DOHH2 (cell line): ENCODE data around the gene CASS4.

Experiments used
- H3F3A ChIP-seq: fragments of 200-600 bp; sonication (generic), shearing (Covaris generic); 2 replicates; pipeline ENCODE4 v1.6.0; 2016; ENCODE audit warnings: antibody characterized with exemption, mild to moderate bottlenecking; ENCODE audit not compliant: control insufficient read depth, insufficient read depth
- H3K27ac ChIP-seq: fragments of 200-600 bp; sonication (generic); 2 replicates; pipeline ENCODE4 v1.5.1; 2014; ENCODE audit warnings: low read depth, mild to moderate bottlenecking, low read length, moderate library complexity
- H3K27me3 ChIP-seq: fragments of 200-600 bp; sonication (generic); 2 replicates; pipeline ENCODE4 v1.6.1; 2014; ENCODE audit warnings: mild to moderate bottlenecking, low read length, mixed read lengths; ENCODE audit not compliant: control insufficient read depth
- H3K36me3 ChIP-seq: fragments of 200-600 bp; sonication (generic); 2 replicates; pipeline ENCODE4 v1.6.1; 2014; ENCODE audit warnings: mild to moderate bottlenecking, low read length, moderate library complexity, mixed read lengths; ENCODE audit not compliant: control insufficient read depth
- H3K4me1 ChIP-seq: fragments of 200-600 bp; sonication (generic); 2 replicates; pipeline ENCODE4 v1.6.1; 2014; ENCODE audit warnings: mild to moderate bottlenecking, low read length, mixed read lengths; ENCODE audit not compliant: control insufficient read depth
- H3K4me2 ChIP-seq: fragments of 200-600 bp; sonication (generic); 2 replicates; pipeline ENCODE4 v1.6.0; 2014; ENCODE audit warnings: mild to moderate bottlenecking, low read length, moderate library complexity
- H3K4me3 ChIP-seq: fragments of 200-600 bp; sonication (generic); 2 replicates; pipeline ENCODE4 v1.5.1; 2014; ENCODE audit warnings: mild to moderate bottlenecking, low read length, mixed read lengths
- H3K79me2 ChIP-seq: fragments of 200-600 bp; sonication (generic); 2 replicates; pipeline ENCODE4 v1.6.1; 2014; ENCODE audit warnings: mild to moderate bottlenecking, low read length, mixed read lengths; ENCODE audit not compliant: control insufficient read depth
- H3K9me2 ChIP-seq: fragments of 200-600 bp; sonication (generic); replicated peaks from 2 replicates; pipeline ENCODE4 v1.6.1; 2014; ENCODE audit warnings: mild to moderate bottlenecking, low read length, mixed read lengths; ENCODE audit not compliant: control insufficient read depth
- H3K9me3 ChIP-seq: fragments of 200-600 bp; sonication (generic); 2 replicates; pipeline ENCODE4 v1.6.1; 2014; ENCODE audit warnings: antibody characterized with exemption, low read length, mixed read lengths; ENCODE audit not compliant: control insufficient read depth, insufficient read depth
- H4K20me1 ChIP-seq: fragments of 200-600 bp; sonication (generic); 2 replicates; pipeline ENCODE4 v1.6.0; 2014; ENCODE audit warnings: low read depth, mild to moderate bottlenecking, antibody characterized with exemption, low read length, moderate library complexity; ENCODE audit not compliant: control insufficient read depth, insufficient read depth
- EZH2phosphoT487 ChIP-seq: fragments of 200-600 bp; sonication (generic); IDR thresholded peaks from 2 replicates; pipeline ENCODE4 v1.6.1; 2017; ENCODE audit warnings: borderline replicate concordance, mild to moderate bottlenecking, antibody characterized with exemption, low read length, moderate library complexity, mixed read lengths
- TF ChIP-seq, protein P1 (sequence below): fragments of 200-600 bp; sonication (generic); IDR thresholded peaks from one replicate; pipeline ENCODE4 v1.5.1; 2014; ENCODE audit warnings: antibody characterized with exemption, mild to moderate bottlenecking, low read depth, low read length; ENCODE audit not compliant: poor library complexity, severe bottlenecking

Gene CASS4

GRCh38 chr20:56503916-56504315 lies 91.9 kb downstream of the CASS4 start:
- Histone ChIP-seq H3K27ac (no peak overlapping the region), H3K4me1 (no peaks in the 10 kb centered on the region), H3K4me2 (no peak overlapping the region), H3K4me3 (no peak overlapping the region), H3K9me3 (no peaks in the 10 kb centered on the region), H3K9me2 (no peaks in the 10 kb centered on the region), H3F3A (no peaks in the 10 kb centered on the region), H3K27me3 (no peaks in the 10 kb centered on the region), H4K20me1 (no peaks in the 10 kb centered on the region), H3K79me2 (no peaks in the 10 kb centered on the region), H3K36me3 (no peaks in the 10 kb centered on the region; the same call in 1 of the 2 replicates)
- TF ChIP-seq EZH2phosphoT487, result no peak
- TF ChIP-seq, protein P1, sequence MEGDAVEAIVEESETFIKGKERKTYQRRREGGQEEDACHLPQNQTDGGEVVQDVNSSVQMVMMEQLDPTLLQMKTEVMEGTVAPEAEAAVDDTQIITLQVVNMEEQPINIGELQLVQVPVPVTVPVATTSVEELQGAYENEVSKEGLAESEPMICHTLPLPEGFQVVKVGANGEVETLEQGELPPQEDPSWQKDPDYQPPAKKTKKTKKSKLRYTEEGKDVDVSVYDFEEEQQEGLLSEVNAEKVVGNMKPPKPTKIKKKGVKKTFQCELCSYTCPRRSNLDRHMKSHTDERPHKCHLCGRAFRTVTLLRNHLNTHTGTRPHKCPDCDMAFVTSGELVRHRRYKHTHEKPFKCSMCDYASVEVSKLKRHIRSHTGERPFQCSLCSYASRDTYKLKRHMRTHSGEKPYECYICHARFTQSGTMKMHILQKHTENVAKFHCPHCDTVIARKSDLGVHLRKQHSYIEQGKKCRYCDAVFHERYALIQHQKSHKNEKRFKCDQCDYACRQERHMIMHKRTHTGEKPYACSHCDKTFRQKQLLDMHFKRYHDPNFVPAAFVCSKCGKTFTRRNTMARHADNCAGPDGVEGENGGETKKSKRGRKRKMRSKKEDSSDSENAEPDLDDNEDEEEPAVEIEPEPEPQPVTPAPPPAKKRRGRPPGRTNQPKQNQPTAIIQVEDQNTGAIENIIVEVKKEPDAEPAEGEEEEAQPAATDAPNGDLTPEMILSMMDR, result no peak

GRCh38 chr20:56504373-56505005 lies 92.4 kb downstream of the CASS4 start:
- Histone ChIP-seq H3K4me3 (no peak overlapping the region), H3K9me2 (no peaks in the 10 kb centered on the region), H4K20me1 (no peaks in the 10 kb centered on the region), H3K27ac (no peak overlapping the region), H3K9me3 (no peaks in the 10 kb centered on the region), H3F3A (no peaks in the 10 kb centered on the region), H3K79me2 (no peaks in the 10 kb centered on the region), H3K36me3 (no peaks in the 10 kb centered on the region; the same call in 1 of the 2 replicates), H3K4me2 (no peak overlapping the region), H3K27me3 (no peaks in the 10 kb centered on the region), H3K4me1 (no peaks in the 10 kb centered on the region)
- no peak for TF ChIP-seq EZH2phosphoT487
- TF ChIP-seq, protein P1, result peak; percentile 71

GRCh38 chr20:56506103-56506502 lies 94.0 kb downstream of the CASS4 start:
- TF ChIP-seq EZH2phosphoT487, result no peak
- TF ChIP-seq, protein P1, result no peak
- Histone ChIP-seq H3K79me2 (no peaks in the 10 kb centered on the region), H3K4me1 (no peaks in the 10 kb centered on the region)

More at GRCh38 chr20:56506103-56506502, 94.0 kb downstream of the CASS4 start:
- H4K20me1 ChIP-seq, result no peaks in the 10 kb centered on the region
- H3K9me3 ChIP-seq, result no peaks in the 10 kb centered on the region
- no peaks in the 10 kb centered on the region for H3K27me3 ChIP-seq
- no peak overlapping the region for H3K4me3 ChIP-seq
- no peaks in the 10 kb centered on the region for H3F3A ChIP-seq
- H3K27ac ChIP-seq, result no peak overlapping the region
- H3K9me2 ChIP-seq, result no peaks in the 10 kb centered on the region
- H3K36me3 ChIP-seq, result no peaks in the 10 kb centered on the region; the same call in 1 of the 2 replicates
- no peak overlapping the region for H3K4me2 ChIP-seq
